ENCODE data around the gene NUP188. TPM values are rescaled to one million over a fixed set of nuclear protein-coding genes. Genes with fewer than 3 reads are reported as not detected.

The NUP188 gene
- total RNA-seq, 1 donor from 2014 or later = 42.4 TPM

DNA sequence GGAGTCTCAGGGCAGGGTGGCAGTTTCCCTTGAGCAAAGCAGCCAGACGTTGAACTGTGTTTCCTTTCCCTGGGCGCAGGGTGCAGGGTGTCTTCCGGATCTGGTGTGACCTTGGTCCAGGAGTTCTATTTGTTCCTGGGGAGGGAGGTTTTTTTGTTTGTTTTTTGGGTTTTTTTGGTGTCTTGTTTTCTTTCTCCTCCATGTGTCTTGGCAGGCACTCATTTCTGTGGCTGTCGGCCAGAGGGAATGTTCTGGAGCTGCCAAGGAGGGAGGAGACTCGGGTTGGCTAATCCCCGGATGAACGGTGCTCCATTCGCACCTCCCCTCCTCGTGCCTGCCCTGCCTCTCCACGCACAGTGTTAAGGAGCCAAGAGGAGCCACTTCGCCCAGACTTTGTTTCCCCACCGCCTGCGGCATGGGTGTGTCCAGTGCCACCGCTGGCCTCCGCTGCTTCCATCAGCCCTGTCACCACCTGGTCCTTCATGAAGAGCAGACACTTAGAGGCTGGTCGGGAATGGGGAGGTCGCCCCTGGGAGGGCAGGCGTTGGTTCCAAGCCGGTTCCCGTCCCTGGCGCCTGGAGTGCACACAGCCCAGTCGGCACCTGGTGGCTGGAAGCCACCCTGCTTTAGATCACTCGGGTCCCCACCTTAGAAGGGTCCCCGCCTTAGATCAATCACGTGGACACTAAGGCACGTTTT is 30.2 kb upstream of the NUP188 start:
- TF ChIP-seq, protein P1, sequence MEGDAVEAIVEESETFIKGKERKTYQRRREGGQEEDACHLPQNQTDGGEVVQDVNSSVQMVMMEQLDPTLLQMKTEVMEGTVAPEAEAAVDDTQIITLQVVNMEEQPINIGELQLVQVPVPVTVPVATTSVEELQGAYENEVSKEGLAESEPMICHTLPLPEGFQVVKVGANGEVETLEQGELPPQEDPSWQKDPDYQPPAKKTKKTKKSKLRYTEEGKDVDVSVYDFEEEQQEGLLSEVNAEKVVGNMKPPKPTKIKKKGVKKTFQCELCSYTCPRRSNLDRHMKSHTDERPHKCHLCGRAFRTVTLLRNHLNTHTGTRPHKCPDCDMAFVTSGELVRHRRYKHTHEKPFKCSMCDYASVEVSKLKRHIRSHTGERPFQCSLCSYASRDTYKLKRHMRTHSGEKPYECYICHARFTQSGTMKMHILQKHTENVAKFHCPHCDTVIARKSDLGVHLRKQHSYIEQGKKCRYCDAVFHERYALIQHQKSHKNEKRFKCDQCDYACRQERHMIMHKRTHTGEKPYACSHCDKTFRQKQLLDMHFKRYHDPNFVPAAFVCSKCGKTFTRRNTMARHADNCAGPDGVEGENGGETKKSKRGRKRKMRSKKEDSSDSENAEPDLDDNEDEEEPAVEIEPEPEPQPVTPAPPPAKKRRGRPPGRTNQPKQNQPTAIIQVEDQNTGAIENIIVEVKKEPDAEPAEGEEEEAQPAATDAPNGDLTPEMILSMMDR (IDR thresholded peaks at IDR 0.05) = no peak
- Histone ChIP-seq H3K27me3 (ENCODE audit: low read depth) (no peaks in the 10 kb centered on the region), H3K4me3 (peak overlapping the region; percentile 40), H3K4me1 (peaks cover 78% of the 10 kb centered on the region), H3K9me3 (no peaks in the 10 kb centered on the region), H3K27ac (peak overlapping the region; percentile 80), H3K36me3 (peaks cover 29% of the 10 kb centered on the region)
- intact Hi-C loops (cut with DNase I) = no loop called here
- ATAC-seq (peak; percentile 64 to 65), DNase-seq (peak; percentile 84)

DNA sequence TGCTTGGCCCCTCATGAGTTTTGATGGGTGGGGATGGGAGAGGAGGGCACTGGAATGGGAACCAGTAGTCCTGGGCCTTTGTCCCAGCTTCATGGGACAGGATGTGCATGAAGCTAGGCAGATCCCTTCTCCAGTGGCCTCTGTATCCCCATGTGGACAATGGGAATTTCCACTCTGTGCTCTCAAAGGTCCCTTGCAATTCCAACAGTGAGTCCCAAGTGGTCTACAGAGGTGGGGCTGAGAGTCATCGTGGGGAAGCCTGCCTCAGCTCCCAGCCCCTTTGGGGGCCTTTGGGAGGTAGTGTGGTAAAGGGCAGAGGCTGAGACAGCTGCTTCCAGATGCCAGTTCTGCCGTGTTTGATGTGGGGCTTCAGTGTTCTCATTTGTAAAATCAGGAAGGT is 28.6 kb upstream of the NUP188 start:
- H3K4me1 ChIP-seq = peaks cover 75% of the 10 kb centered on the region
- no peaks in the 10 kb centered on the region for H3K27me3 ChIP-seq (ENCODE audit: low read depth)
- no peak for DNase-seq
- no peaks in the 10 kb centered on the region for H3K9me3 ChIP-seq
- peaks cover 29% of the 10 kb centered on the region for H3K36me3 ChIP-seq
- intact Hi-C loops (cut with DNase I) = no loop called here
- no peak for ATAC-seq
- H3K4me3 ChIP-seq = no peak overlapping the region
- H3K27ac ChIP-seq = no peak overlapping the region
- TF ChIP-seq, protein P1 (IDR thresholded peaks at IDR 0.05) = no peak

DNA sequence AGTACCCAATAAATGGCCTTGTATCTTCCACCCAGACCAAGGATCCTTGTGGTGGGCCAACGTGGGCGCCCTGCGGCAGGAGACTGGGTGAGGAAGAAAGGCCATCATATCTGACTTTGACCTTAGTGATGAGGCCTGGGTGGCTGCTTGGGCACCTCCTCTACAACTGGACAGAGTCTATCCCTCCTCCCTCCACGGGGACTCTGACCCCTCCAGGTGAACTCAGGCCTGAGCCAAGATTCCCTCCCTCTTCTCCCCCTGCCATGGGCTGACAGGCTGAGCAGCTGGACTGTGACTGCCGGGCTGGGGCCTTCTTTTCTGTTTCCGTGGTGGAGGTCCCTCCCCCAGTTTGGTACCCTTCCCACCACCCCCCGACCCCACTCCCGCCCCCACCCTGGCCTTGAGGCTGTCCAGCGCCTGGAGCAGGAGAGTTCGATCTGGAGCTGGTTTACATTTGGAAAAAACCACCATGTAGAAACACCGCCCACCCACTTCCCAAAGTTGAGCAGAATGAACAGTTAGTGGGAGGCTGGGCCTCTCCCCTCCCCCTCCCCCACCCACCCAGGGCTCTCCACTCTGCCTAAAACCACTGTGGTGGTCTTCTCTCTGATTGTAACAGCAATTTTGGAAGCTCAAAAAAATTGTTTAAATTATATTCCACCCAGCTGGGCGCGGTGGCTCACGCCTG is 28.0 kb upstream of the NUP188 start:
- TF ChIP-seq, protein P1 (IDR thresholded peaks at IDR 0.05) = no peak
- Histone ChIP-seq H3K36me3 (peaks cover 27% of the 10 kb centered on the region), H3K27ac (peak overlapping the region; percentile 15), H3K27me3 (ENCODE audit: low read depth) (no peaks in the 10 kb centered on the region), H3K9me3 (no peaks in the 10 kb centered on the region), H3K4me3 (no peak overlapping the region), H3K4me1 (peaks cover 68% of the 10 kb centered on the region)
- no peak for ATAC-seq
- no peak for DNase-seq
- intact Hi-C loops (cut with DNase I) = loop anchor here (10.0 kb wide), 1 partner anchor 55 kb away; no protein-coding TSS in a partner anchor

DNA sequence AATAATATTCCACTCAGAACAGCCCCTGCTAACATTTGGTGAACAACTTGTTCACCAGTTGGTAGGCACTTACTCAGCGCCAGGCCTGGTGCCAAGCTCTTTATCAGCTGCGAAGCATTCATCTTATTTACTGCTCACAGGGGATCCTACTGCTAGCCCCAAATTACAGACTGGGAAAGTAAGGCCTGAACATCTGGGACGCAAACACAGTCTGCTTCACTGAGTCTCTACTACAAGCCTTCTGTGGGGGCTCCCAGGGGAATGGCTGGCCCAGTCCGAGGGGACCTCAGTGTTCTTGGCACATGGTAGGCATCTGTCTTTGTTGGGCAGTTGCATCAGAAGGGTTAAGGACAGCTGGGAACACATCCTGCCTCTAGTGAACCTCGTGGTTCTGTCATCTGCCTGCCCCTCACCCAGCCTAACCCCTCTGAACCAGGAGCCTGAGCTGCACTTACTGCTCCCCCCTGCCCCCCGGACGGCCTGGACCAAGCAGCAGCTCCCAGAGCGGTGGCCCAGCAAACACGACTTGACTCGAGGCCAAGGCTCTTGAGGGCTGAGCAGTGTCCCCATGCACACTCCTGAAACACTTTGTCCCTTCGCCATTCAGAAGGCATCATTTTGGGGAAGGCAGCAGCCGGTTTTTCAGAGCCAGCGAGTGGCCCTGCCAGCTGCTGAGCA is 27.0 kb upstream of the NUP188 start, which contains the start of gene PHYHD1:
Gene PHYHD1, plus strand, starts transcription at position 602 of the 678 bp plus-strand sequence. CDS start 1,342 bp downstream, outside the sequence.
- peaks cover 23% of the 10 kb centered on the region for H3K36me3 ChIP-seq
- peak within 1 kb of the TSS; percentile 62 for H3K4me3 ChIP-seq
- no peaks in the 10 kb centered on the region for H3K9me3 ChIP-seq
- ATAC-seq (peak; percentile 37 to 48), DNase-seq (peak; percentile 76)
- peak within 1 kb of the TSS; percentile 89 for H3K27ac ChIP-seq
- TF ChIP-seq, protein P1 (IDR thresholded peaks at IDR 0.05) = no peak
- peaks cover 61% of the 10 kb centered on the region for H3K4me1 ChIP-seq
- intact Hi-C loops (cut with DNase I) = loop anchor here (10.0 kb wide), 1 partner anchor 56 kb away; no protein-coding TSS in a partner anchor
- no peaks in the 10 kb centered on the region for H3K27me3 ChIP-seq (ENCODE audit: low read depth)

All from lower lobe of right lung (tissue), 2 donors.